ENCODE data around the gene SUPT3H.
"Not testable (repeated sequence)": the region's sequence is repeated elsewhere in the genome, so short reads cannot be mapped to it uniquely, and the experiment has no call there.

SUPT3H gene

GRCh38 chr6:45170309-45170708 is 207.4 kb downstream of the SUPT3H start:
- no peak for DNase-seq

DNA sequence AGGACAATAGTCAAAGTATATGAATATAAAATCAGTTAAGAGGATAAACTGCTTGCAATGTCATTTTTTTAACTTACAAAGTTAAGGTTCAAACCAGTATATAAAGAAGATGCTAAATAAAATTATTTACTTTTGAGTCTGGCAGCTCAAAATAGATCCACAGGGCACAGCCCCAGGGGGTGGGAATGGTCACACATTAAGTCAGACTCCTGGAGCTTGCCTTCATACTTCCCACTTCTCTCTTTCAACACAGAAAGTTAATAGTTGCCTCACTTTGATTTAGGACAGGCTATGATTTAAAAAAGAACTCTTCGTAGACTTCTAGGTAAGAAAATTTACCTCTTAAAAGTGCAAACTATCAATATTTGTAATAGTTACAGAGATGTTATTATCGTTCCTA is 207.9 kb downstream of the SUPT3H start:
- DNase-seq, result no peak

- DNase-seq, result no peak
Observed at GRCh38 chr6:45163952-45164766, 213.6 kb downstream of the SUPT3H start.

- DNase-seq, result no peak
Observed at GRCh38 chr6:45160305-45160704, 217.4 kb downstream of the SUPT3H start.

- DNase-seq, result no peak
Observed at GRCh38 chr6:45156075-45156474, 221.7 kb downstream of the SUPT3H start.

DNA sequence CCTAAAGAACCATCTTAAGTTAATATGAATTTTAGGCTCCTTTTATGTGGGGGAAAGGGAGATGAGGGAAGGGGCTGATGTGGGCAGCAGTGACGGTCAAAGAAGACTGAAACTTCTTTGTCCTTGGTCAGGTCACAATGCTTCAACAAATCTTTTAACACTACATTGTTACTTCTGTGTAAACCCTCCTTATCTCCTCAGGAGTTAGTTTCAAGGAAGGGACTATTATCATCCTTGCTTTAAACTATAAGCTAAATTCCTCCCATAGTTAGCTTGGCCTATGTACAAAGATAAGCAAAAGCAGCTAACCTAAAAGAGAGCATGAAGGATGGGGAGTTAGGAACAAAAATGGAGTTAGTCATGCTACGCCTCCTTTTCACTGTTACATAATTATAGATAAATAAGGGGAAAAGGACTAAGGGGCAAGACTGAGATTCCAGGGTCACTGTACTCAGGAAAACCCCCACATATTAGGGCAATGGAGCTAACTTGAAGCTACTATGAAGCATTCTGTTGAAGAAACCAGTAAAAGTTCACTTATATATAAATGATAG is 222.3 kb downstream of the SUPT3H start:
- no peak for DNase-seq

DNA sequence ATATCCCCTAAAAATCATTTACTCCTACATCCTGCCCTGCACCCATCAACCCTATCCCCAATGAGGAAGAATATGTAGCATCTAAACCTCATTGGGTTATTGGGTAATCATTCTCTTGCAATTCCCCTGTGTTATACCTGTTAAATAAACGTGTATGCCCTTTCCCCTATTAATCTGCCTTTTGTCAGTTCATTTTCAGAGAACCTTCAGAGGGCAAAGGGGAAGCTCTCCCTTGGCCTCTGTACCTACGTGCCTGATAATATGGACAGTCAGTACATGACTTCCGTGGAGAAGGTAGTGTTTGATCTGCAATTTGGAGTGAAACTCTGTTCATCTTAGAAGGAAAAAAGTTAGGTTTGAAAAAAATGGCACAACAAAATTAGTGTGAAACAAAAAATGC is 223.1 kb downstream of the SUPT3H start:
- no peak for DNase-seq

- DNase-seq, result no peak
Observed at GRCh38 chr6:45148711-45149341, 228.9 kb downstream of the SUPT3H start.

GRCh38 chr6:45148278-45148677 is 229.5 kb downstream of the SUPT3H start:
- no peak for DNase-seq

- not testable (repeated sequence) for DNase-seq
Observed at GRCh38 chr6:45145658-45146057, 232.1 kb downstream of the SUPT3H start.

GRCh38 chr6:45138765-45139164 is 239.0 kb downstream of the SUPT3H start:
- no peak for DNase-seq

DNA sequence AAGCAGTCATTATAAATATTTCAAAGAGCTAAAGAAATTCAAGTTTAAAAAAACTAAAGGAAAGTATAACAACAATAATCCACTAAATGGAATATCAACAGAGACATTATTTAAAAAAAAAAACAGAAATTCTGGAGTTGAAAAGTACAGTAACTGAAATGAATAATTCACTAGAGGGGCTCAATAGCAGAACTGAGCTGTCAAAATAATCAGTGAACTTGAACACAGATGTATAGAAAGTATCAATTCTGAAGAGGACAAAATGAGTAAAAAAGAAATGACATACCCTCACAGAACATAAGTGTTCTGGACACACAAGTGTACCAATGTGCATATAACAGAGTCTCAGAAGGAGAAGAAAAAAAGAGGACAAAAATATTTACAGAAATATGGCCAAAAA is 241.2 kb downstream of the SUPT3H start:
- no peak for DNase-seq

DNA sequence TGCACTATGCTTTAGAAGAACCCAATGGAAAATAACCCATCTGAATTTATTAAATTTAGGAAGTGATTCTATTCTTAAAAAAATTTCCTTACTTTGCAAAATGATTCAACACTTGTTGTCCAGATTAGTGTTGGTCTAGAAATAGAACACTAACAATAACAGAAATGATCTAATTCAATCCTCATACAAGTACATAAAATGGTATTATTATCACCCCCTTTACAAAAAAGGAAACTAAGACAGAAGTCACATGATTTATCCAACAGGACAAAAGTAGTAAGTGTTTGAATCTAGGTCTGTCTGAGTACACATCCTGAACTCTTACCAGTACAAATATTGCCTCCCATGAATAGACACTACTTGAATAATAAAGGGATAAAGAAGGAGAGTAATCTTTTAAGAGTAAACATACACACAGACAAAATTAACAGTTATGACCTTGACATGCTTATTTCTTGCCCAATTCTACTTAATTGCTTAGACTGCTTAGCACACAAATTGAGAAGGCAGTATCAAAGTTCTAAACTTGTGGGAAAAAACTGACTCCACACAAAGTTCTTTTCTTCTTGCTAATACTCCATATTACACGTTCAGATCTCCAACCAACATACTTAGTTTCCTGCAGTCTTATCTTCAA is 245.0 kb downstream of the SUPT3H start:
- no peak for DNase-seq

GRCh38 chr6:45132059-45132458 is 245.7 kb downstream of the SUPT3H start:
- DNase-seq, result no peak

DNA sequence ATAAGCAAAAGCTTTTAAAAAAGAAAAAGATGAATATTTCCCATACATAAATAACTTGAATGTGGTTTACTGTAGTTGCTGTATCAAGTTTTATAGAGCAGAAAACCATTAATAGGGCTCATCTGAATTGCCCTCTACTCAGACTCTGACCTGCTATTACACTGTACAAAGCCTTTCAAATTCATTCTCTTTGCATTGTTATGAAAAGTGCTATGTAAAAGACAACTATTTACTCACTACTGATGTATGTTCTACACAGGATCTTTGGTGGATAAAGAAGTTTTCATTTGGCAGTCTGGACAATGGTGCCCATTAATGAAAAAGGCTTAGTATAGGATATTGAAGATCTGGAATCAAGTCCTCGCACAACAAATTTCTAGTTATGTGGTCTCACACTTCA is 248.7 kb downstream of the SUPT3H start:
- DNase-seq, result no peak

- no peak for DNase-seq
Observed at GRCh38 chr6:45127185-45127584, 250.5 kb downstream of the SUPT3H start.

DNA sequence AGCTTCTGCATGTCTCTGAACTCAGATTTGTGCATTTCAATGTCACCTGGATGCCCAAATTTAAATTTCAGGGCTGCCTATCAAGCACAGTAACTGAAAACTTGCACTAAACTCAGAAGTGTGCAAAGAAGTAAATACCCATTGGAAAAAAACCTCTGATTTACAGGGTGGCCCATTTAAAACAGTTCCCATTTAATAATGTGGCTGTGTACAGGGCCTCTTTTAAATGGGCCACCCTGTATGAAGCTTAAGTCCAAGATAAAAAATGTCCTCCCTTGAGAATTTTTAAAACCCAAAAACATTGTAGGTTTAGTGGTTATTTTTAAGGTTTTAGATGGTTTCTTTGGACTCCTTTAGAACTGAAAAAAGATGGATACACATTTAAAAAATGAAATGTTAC is 251.7 kb downstream of the SUPT3H start:
- no peak for DNase-seq

- DNase-seq, result no peak
Observed at GRCh38 chr6:45123023-45123422, 254.7 kb downstream of the SUPT3H start.

DNA sequence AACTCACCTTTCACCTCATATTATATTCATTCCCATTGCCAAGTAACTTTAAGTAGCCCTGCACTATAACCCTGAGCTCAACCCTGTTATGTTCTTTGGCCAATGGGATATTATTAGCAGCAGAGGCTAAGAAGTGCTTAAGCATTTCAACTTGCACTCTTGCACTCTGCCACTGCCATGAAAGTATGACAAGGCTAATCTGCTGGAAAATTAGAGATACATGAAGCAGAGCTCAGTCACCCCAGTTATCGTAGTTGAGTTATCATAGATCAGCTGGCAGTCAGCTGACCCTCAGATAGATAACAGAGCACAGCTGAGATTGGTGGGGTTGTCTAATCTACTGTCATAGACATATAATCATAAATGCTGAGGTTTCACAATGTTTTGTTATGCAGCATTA is 259.0 kb downstream of the SUPT3H start:
- DNase-seq, result no peak

DNA sequence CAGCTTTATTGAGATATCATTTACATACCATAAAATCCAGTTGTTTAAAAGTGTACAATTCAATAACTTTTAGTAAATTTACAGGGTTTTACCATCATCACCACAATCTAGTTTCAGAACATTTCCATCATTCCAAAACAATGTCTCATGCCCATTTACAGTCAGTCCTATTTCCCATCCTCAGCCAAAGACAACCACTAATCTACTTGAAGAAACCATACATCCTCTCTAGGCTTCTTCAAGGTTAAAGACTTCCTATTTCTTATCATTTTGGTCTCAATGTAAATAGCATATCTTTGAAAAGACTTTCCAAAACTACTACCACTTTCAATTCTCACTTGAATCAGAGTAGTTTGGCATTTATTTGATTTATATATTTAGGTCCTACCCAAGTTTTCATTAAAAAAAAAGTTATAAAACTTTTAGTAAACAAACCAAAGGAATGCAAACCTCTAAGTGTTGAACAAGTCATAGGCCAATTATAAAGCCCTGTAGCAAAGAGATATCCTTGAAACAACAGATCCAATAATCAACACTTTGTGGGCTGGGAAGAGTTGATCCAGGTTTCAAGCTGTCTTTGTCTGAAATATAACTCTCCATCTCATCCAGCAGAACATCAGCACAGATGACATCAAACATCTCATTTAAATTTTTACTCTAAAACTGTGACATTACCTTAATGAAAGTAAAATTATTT is 260.9 kb downstream of the SUPT3H start:
- no peak for DNase-seq

DNA sequence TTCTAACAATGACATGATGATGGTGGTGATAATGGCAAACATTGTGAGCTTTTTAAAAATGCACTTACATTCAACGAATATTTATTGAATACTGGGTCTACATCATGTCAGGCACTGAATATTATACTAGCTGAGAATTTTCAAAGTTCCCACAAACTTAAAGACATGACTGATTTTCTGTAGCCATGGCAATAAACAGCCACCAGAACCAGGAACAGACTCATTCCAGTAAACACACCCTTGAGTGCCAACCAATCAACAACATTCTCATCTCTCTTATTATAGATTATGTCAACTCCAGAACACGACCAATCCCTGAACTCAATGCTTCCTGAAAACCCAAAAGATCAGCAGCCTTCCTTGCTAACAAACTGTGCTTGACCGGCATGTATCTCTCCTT is 262.0 kb downstream of the SUPT3H start:
- no peak for DNase-seq

- DNase-seq, result no peak
Observed at GRCh38 chr6:45112711-45113110, 265.0 kb downstream of the SUPT3H start.

- DNase-seq, result no peak
Observed at GRCh38 chr6:45109551-45109950, 268.2 kb downstream of the SUPT3H start.
